DOHH2 (cell line): ENCODE measurements around the gene LTV1.
"Not testable (repeated sequence)": the region's sequence is repeated elsewhere in the genome, so short reads cannot be mapped to it uniquely, and the experiment has no call there.

Experiments used
- EZH2phosphoT487 ChIP-seq: fragments of 200-600 bp; sonication (generic); IDR thresholded peaks from 2 replicates; pipeline ENCODE4 v1.6.1; 2017; ENCODE audit warnings: borderline replicate concordance, mild to moderate bottlenecking, antibody characterized with exemption, low read length, moderate library complexity, mixed read lengths
- TF ChIP-seq, protein P1 (sequence below): fragments of 200-600 bp; sonication (generic); IDR thresholded peaks from one replicate; pipeline ENCODE4 v1.5.1; 2014; ENCODE audit warnings: antibody characterized with exemption, mild to moderate bottlenecking, low read depth, low read length; ENCODE audit not compliant: poor library complexity, severe bottlenecking

DNA sequence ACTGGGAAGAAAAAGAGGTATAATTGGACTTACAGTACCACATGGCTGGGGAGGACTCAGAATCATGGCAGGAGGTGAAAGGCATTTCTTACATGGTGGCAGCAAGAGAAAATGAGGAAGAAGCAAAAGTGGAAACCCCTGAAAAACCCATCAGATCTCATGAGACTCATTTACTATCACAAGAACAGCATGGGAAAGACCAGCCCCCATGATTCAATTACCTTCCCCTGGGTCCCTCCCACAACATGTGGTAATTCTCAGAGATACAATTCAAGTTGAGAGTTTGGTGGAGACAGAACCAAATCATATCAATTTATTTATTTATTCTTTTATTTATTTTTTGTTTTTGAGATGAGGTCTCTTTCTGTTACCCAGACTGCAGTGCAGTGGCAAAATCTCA lies 31.4 kb downstream of the LTV1 start:
- TF ChIP-seq, protein P1, sequence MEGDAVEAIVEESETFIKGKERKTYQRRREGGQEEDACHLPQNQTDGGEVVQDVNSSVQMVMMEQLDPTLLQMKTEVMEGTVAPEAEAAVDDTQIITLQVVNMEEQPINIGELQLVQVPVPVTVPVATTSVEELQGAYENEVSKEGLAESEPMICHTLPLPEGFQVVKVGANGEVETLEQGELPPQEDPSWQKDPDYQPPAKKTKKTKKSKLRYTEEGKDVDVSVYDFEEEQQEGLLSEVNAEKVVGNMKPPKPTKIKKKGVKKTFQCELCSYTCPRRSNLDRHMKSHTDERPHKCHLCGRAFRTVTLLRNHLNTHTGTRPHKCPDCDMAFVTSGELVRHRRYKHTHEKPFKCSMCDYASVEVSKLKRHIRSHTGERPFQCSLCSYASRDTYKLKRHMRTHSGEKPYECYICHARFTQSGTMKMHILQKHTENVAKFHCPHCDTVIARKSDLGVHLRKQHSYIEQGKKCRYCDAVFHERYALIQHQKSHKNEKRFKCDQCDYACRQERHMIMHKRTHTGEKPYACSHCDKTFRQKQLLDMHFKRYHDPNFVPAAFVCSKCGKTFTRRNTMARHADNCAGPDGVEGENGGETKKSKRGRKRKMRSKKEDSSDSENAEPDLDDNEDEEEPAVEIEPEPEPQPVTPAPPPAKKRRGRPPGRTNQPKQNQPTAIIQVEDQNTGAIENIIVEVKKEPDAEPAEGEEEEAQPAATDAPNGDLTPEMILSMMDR, result not testable (repeated sequence)
- TF ChIP-seq EZH2phosphoT487, result not testable (repeated sequence)
